ENCODE data around the gene BRD3OS. TPM values are rescaled to one million over a fixed set of nuclear protein-coding genes. Genes with fewer than 3 reads are reported as not detected.
"Not testable (repeated sequence)": the region's sequence is repeated elsewhere in the genome, so short reads cannot be mapped to it uniquely, and the experiment has no call there.

BRD3OS gene
- polyA plus RNA-seq, 3 donors, result 7.4 to 13.6 (median 7.5) TPM

DNA sequence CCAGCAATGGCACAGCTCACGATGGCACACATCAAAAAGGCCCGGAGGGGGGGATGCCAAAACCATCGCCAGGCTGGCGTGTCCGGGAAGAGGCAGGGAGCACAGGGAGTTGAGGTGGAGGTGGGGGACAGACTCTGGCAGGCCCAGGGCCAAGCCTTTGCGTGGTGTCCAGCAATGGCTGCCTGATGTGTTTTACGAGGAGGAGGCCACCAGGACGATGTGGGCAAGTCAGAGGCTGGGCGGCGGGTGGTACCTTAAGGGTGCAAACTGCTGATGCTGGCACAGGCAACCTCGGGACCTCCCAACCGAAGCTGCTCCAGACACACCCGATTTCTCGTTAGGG lies 37.9 kb upstream of the BRD3OS start:
- WGBS, 3 donors, result 83 to 88% (median 86%) methylated on average over 14 of the region's 14 CpGs
- no peak overlapping the region for H3K27ac ChIP-seq (ENCODE audit: low read depth, low read length)

DNA sequence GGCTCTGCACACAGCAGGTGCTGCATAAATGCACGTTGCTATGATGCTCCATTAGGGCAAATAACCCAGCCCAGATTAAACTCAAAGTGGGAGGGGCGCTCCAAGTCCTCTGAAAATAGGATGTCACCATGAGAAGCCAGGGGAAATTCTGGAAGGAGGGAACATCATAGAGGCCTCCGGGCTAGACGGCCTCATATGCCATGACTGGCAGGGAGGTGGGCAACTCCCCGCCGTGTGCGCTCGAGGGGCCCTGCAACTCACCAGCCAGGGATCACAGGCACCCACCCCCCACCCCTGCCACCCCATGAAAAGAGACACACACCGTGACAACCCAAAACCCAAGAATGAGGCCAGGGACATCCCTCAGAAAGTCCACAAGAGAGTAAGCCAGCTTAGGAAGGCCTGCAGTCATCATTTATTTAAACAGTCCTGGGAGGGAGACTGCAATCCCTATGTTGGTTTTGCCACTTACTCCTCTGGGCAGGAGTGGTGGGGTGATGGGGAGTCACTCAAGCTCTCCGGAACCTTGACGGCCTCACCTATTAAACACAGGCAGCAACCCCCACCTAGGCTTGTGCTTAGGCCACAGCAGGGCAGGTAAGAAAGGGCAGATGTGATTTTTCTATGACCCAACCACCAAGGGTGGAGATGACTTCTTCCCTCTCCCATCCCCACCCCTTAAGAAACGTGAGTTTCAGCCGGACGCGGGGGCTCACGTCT lies 37.2 kb upstream of the BRD3OS start:
- H3K27ac ChIP-seq (ENCODE audit: low read depth, low read length), result no peak overlapping the region
- WGBS, 3 donors, result 71 to 93% (median 90%) methylated on average over 15 to 16 of the region's 16 CpGs

GRCh38 chr9:133988771-133989170 lies 36.5 kb upstream of the BRD3OS start:
- H3K27ac ChIP-seq (ENCODE audit: low read depth, low read length), result not testable (repeated sequence)
- 60 to 94% (median 93%) methylated on average over 14 of the region's 14 CpGs for WGBS, 3 donors

- 34 to 87% (median 84%) methylated on average over 22 to 24 of the region's 24 CpGs for WGBS, 3 donors
- no peak overlapping the region for H3K27ac ChIP-seq (ENCODE audit: low read depth, low read length)
Observed at GRCh38 chr9:133989625-133990365, 35.5 kb upstream of the BRD3OS start.

GRCh38 chr9:133990366-133991213 lies 34.7 kb upstream of the BRD3OS start:
- WGBS, 3 donors, result 8 to 44% (median 42%) methylated on average over 31 of the region's 31 CpGs
- H3K27ac ChIP-seq (ENCODE audit: low read depth, low read length), result no peak overlapping the region

GRCh38 chr9:133991214-133991921 lies 33.9 kb upstream of the BRD3OS start:
- no peak overlapping the region for H3K27ac ChIP-seq (ENCODE audit: low read depth, low read length)
- 0 to 1% (median 0%) methylated on average over 42 to 82 of the region's 82 CpGs for WGBS, 3 donors

DNA sequence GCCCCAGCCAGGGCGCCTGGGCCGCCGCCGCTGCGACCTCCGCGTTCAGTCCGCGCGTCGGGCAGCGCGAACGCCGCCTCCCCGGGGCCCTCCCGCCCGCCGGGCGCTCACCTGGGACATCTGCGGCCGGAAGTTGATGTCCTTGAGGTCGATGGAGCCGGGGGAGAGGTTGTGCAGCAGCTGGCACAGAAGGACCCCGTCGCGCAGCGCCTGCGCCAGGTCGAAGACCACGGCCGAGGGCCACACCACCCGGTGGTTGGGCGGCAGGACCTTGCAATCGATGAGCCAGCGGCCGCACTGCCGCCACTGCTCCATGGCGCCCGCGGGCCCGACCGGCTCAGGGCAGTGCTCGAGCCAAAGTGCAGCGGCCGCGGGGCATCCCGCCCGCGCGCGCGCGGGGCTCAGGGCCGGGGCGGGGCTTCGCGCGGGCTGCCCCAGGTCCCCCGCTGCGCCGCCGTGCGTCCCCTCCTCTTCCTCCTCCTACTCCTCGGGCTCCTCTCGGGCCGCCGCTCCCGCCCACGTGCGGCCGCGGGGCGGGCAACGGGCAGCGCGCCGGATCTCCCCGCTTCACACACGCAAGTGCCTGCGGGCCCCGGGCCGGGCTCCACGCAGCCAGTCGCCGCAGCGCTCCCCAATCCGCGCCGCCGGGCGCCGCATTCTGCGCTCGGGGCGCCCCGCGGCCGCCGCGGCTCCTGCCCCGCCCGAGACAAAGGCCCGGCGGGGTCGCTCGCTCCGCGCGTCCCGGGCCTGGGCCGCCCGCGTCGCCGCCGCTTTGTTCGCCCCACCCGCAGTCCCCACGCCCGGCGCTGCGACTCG lies 33.1 kb upstream of the BRD3OS start, which contains the start of gene VAV2:
Gene VAV2, minus strand, starts transcription at position 361 of the 816 bp plus-strand sequence. Its CDS starts 46 bp downstream, at position 315.
- no peak within 1 kb of the TSS for H3K27ac ChIP-seq (ENCODE audit: low read depth, low read length)
- 0 to 1% (median 0%) methylated on average over 83 to 124 of the region's 124 CpGs for WGBS, 3 donors

- 1% methylated on average over 49 to 74 of the region's 74 CpGs for WGBS, 3 donors
- H3K27ac ChIP-seq (ENCODE audit: low read depth, low read length), result no peak overlapping the region
Observed at GRCh38 chr9:133992780-133993634, 32.3 kb upstream of the BRD3OS start.

GRCh38 chr9:133993635-133994253 lies 31.5 kb upstream of the BRD3OS start:
- WGBS, 3 donors, result 46 to 66% (median 55%) methylated on average over 16 of the region's 16 CpGs

DNA sequence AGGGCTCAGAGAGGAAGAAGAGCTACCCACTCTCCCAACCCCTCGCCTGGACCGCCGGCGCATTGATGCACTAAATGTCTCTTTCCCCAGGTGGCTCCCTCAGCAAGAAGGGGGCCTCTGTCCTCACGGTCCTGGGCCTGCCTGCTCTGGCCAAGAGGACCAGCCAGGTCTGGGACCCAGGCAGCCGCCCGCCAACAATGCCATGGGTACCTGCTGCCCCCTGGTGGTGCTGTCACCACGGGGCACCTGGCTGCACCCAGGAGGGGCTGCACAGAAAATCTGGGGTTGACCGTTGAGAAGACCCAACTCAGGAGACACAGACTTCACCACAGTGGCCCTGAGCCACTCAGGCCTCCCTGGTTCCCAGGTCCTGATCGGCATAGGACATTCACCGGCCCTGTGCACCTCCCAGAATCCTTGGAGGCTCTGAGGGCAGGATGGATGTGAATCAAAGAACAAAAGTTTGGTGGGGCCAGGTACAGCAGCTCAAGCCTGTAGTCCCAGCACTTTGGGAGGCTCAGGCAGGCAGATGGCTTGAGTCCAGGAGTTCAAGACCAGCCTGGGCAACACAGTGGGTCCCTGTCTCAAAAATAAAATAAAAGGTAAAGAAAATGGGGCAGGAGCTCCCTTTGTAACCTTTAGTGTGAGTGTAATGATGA lies 30.8 kb upstream of the BRD3OS start:
- WGBS, 3 donors, result 5 to 9% (median 8%) methylated on average over 11 of the region's 11 CpGs
- no peak overlapping the region for H3K27ac ChIP-seq (ENCODE audit: low read depth, low read length)

More at GRCh38 chr9:133993635-133994253, 31.5 kb upstream of the BRD3OS start:
- H3K27ac ChIP-seq (ENCODE audit: low read depth, low read length), result no peak overlapping the region

DNA sequence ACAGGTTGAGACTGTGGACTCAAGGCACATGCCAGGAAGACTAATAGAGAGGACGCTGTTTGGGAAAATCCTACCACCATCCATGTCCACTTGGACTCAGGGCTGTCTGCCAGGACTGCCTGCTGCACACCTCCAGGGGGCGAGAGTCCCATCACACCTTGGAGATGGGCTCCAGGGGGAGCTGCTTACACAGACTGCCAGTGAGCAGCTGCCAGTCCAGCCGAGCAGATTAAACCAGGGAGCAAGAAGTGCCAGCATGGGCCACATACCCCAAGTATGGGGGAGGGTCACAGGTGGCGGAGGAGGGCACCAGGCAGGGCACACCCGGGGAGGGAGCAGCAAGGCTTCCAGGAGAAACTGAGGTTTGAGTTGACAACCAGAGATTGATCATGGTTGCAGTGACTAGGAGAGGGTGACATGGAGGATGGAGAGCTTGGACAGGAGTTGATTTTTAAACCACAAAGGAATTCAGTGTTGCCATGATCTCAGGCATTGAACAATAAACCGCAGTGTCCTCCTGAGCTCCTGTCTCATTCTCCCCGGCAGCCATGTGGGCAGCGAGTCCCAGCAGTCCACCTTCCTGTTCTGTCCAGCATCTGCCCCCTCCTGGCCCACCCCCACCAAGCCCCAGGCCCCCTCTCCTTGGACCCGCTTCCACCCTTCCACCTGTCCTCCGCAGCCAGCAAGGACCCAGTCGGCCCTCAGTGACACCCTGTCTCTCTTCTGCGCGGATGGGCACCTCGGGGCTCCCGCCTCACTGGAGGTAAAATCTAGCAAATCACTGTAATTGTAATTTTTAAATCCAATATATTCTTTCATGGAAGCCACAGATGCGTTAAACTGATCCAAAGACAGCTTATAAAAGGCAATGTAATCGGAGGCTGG lies 30.0 kb upstream of the BRD3OS start:
- WGBS, 3 donors, result 60 to 76% (median 74%) methylated on average over 17 of the region's 17 CpGs
- H3K27ac ChIP-seq (ENCODE audit: low read depth, low read length), result no peak overlapping the region

- WGBS, 3 donors, result 51 to 64% (median 60%) methylated on average over 22 to 24 of the region's 24 CpGs
- no peak overlapping the region for H3K27ac ChIP-seq (ENCODE audit: low read depth, low read length)
Observed at GRCh38 chr9:133996531-133997520, 28.5 kb upstream of the BRD3OS start.

DNA sequence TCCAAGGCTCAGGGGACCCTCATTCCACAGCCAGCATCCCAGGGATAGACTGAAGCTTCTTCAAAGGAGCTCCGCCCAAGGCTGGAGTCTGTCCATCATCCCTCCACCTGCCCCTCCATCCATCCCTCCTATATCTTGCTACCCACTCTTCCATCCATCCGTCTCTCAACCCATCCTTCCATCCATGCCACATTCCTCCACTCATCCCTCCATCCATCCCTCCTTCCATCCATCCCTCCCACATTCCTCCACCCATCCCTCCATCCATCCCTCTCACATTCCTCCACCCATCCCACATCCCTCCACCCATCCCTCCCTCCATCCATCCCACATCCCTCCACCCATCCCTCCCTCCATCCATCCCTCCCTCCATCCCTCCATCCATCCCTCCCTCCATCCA lies 27.7 kb upstream of the BRD3OS start:
- 83 to 90% (median 85%) methylated on average over 2 of the region's 2 CpGs for WGBS, 3 donors
- H3K27ac ChIP-seq (ENCODE audit: low read depth, low read length), result no peak overlapping the region

Measured in adipose tissue (tissue), 3 donors.